Activated CD4-positive, CD25-positive, alpha-beta regulatory T cell treated with anti-CD3 and anti-CD28 coated beads, Interleukin-2, amount 50 U/mL, for 72 hours (primary cell): ENCODE data around the gene CYP4A11.
"Not testable (repeated sequence)": the region's sequence is repeated elsewhere in the genome, so short reads cannot be mapped to it uniquely, and the experiment has no call there.

Source experiments
- DNase-seq: peaks from one replicate; pipeline ENCODE4 v3.0.0; 2021

Gene CYP4A11

GRCh38 chr1:46910790-46911189 lies 30.5 kb downstream of the CYP4A11 start:
- no peak for DNase-seq

- DNase-seq = no peak
Observed at GRCh38 chr1:46903481-46903880, 37.8 kb downstream of the CYP4A11 start.

GRCh38 chr1:46900401-46900800 lies 40.9 kb downstream of the CYP4A11 start:
- no peak for DNase-seq

- not testable (repeated sequence) for DNase-seq
Observed at GRCh38 chr1:46881656-46882055, 59.6 kb downstream of the CYP4A11 start.
